NCI-H526 treated with DMSO at 0.1 percent for 48 hours (cell line): ENCODE results near the gene NME2.
"Not testable (repeated sequence)": the region's sequence is repeated elsewhere in the genome, so short reads cannot be mapped to it uniquely, and the experiment has no call there.

Source experiments
- DNase-seq: peaks from one replicate; lab custom pipeline; 2025; lab: John Stamatoyannopoulos, UW

NME2 gene

GRCh38 chr17:51153210-51154072 lies 12.8 kb upstream of the NME2 start, which contains the start of gene NME1:
NME1 (plus strand) TSS chr17:51153559; CDS start chr17:51155655, 2,096 bp downstream.
- peak; percentile 99 for DNase-seq

GRCh38 chr17:51154176-51154575 lies 12.0 kb upstream of the NME2 start:
- DNase-seq = no peak

GRCh38 chr17:51155416-51155815 lies 10.8 kb upstream of the NME2 start:
- DNase-seq = no peak

GRCh38 chr17:51159604-51160003 lies 6.6 kb upstream of the NME2 start:
- no peak for DNase-seq

- DNase-seq = no peak
Observed at GRCh38 chr17:51161541-51161940, 4.7 kb upstream of the NME2 start.

- peak; percentile 14 for DNase-seq
Observed at GRCh38 chr17:51164911-51165679, 1.1 kb upstream of the NME2 start.

- no peak for DNase-seq
Observed at GRCh38 chr17:51165680-51166197, 472 bp upstream of the NME2 start.

- peak; percentile 47 for DNase-seq
Observed at GRCh38 chr17:51166987-51167931, 1.0 kb downstream of the NME2 start.

GRCh38 chr17:51169340-51169739 lies 3.1 kb downstream of the NME2 start:
- DNase-seq = no peak

GRCh38 chr17:51170736-51171135 lies 4.5 kb downstream of the NME2 start:
- no peak for DNase-seq

- not testable (repeated sequence) for DNase-seq
Observed at GRCh38 chr17:51172030-51172429, 5.8 kb downstream of the NME2 start.

- no peak for DNase-seq
Observed at GRCh38 chr17:51180486-51180885, 14.3 kb downstream of the NME2 start.

- no peak for DNase-seq
Observed at GRCh38 chr17:51184124-51184523, 17.9 kb downstream of the NME2 start.

- no peak for DNase-seq
Observed at GRCh38 chr17:51185763-51186332, 19.6 kb downstream of the NME2 start.

GRCh38 chr17:51188271-51188833 lies 22.1 kb downstream of the NME2 start:
- no peak for DNase-seq

- DNase-seq = no peak
Observed at GRCh38 chr17:51189162-51189561, 23.0 kb downstream of the NME2 start.

GRCh38 chr17:51189628-51190027 lies 23.4 kb downstream of the NME2 start:
- no peak for DNase-seq

GRCh38 chr17:51191895-51192294 lies 25.7 kb downstream of the NME2 start:
- DNase-seq = no peak

- no peak for DNase-seq
Observed at GRCh38 chr17:51197754-51198153, 31.5 kb downstream of the NME2 start.

- no peak for DNase-seq
Observed at GRCh38 chr17:51200295-51200694, 34.1 kb downstream of the NME2 start.

GRCh38 chr17:51200846-51201245 lies 34.6 kb downstream of the NME2 start:
- no peak for DNase-seq
